Stimulated activated CD4-positive, alpha-beta T cell treated with anti-CD3 and anti-CD28 coated beads, Interleukin-1b, Interleukin-23, amount 100 ng/mL, for 1 hour (primary cell): ENCODE measurements around the gene RBMY1E.
"Not testable (repeated sequence)": the region's sequence is repeated elsewhere in the genome, so short reads cannot be mapped to it uniquely, and the experiment has no call there.

Source experiments
- DNase-seq, 2 donors: peaks; one replicate each; pipeline ENCODE4 v3.0.0-alpha.2; 2020; ENCODE audit warnings: low read depth in 2 of 2

RBMY1E gene

GRCh38 chrY:21917932-21918331 is at the start of gene RBMY1E:
Gene RBMY1E (minus strand): TSS chrY:21918032. CDS start chrY:21916054, 1,978 bp downstream.
- DNase-seq, result not testable (repeated sequence)

GRCh38 chrY:21894426-21894825 is 23.4 kb downstream of the RBMY1E start, which contains the start of gene RBMY1D:
Gene RBMY1D (minus strand): TSS chrY:21894526. CDS start chrY:21892513, 2,013 bp downstream.
- DNase-seq, result not testable (repeated sequence)

GRCh38 chrY:21869407-21870076 is 48.3 kb downstream of the RBMY1E start:
- DNase-seq, result not testable (repeated sequence)
